ENCODE measurements around the gene NCKAP5. TPM values are rescaled to one million over a fixed set of nuclear protein-coding genes. Genes with fewer than 3 reads are reported as not detected.

Gene NCKAP5
- total and polyA plus RNA-seq, 7 experiments from 2014 or later, result 0.12 TPM; not detected in 6

DNA sequence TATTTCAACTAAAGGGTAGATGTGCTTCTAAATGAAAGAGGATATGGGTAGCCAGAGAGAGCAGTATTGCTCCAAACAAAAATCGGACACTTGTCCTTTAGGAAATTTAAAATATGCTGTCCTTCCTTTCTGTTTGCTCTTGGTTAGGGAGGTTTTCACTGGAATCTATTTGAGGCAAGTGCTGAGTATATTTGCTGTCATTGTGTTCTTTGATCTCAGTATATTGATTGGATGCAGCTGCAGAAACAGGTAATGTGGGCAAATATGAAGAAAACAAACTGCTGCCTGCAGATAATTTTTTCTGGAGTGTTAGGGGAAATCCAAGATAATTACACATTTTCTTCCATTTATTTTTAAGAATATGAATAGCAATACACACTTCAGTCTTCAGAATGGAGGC, 410.2 kb downstream of the NCKAP5 start:
- no peaks in the 10 kb centered on the region for H3K9me3 ChIP-seq (ENCODE audit: control insufficient read depth in 2 of 3, low read length in 3 of 3)
- ChIA-PET CTCF (no interaction called here), POLR2A (no interaction called here)
- ATAC-seq (no peak), DNase-seq (no peak)
- H3K4me1 ChIP-seq (ENCODE audit: control insufficient read depth in 2 of 2, insufficient read depth in 2 of 2, low read length in 2 of 2), result no peaks in the 10 kb centered on the region
- H3K27ac ChIP-seq (ENCODE audit: low read depth, low read length), result no peak overlapping the region
- H3K27ac Mint-ChIP-seq, result no peak overlapping the region
- H3K27me3 Mint-ChIP-seq, result no peaks in the 10 kb centered on the region
- H3K36me3 ChIP-seq (ENCODE audit: control insufficient read depth in 2 of 3, insufficient read depth in 3 of 3, low read length in 3 of 3), result no peaks in the 10 kb centered on the region
- no peaks in the 10 kb centered on the region for H3K4me1 Mint-ChIP-seq
- intact Hi-C loops (cut with micrococcal nuclease), result no loop called here
- peaks cover 0 to 5% (median 0%) of the 10 kb centered on the region in 5 donors for H3K36me3 Mint-ChIP-seq
- H3K27me3 ChIP-seq (ENCODE audit: control insufficient read depth in 2 of 2, insufficient read depth in 2 of 2, low read length in 2 of 2), result no peaks in the 10 kb centered on the region
- no peak overlapping the region for H3K4me3 Mint-ChIP-seq
- H3K9me3 Mint-ChIP-seq, result peaks cover 0 to 10% (median 0%) of the 10 kb centered on the region in 11 donors
- no peak overlapping the region for H3K4me3 ChIP-seq (ENCODE audit: low read length)

DNA sequence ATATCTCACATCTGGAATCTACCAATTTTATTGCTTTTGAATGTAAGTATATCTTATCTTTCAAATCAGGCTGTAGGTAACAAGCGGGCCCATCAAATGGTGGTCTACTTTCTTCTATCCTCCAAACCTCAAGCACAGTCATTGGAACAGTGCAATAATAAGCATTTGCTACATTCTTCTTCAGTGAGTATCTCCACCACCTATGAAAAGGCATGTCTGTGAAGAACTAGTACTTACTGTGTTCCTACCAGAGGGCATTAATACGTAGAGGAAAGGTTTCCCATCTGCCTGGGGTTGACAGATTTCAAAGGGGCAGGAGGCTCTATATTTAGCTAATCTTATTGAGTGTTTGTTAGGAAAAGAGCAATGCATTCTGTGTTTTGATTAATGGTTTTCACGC, 411.1 kb downstream of the NCKAP5 start:
- Mint-ChIP-seq H3K27me3 (no peaks in the 10 kb centered on the region), H3K36me3 (peaks cover 0 to 5% (median 0%) of the 10 kb centered on the region in 5 donors), H3K4me1 (no peaks in the 10 kb centered on the region), H3K4me3 (no peak overlapping the region), H3K27ac (no peak overlapping the region), H3K9me3 (peaks cover 0 to 10% (median 0%) of the 10 kb centered on the region in 11 donors)
- POLR2A ChIA-PET, result no interaction called here
- H3K4me1 ChIP-seq (ENCODE audit: control insufficient read depth in 2 of 2, insufficient read depth in 2 of 2, low read length in 2 of 2), result no peaks in the 10 kb centered on the region
- no peak for DNase-seq
- no peaks in the 10 kb centered on the region for H3K27me3 ChIP-seq (ENCODE audit: control insufficient read depth in 2 of 2, insufficient read depth in 2 of 2, low read length in 2 of 2)
- no peaks in the 10 kb centered on the region for H3K36me3 ChIP-seq (ENCODE audit: control insufficient read depth in 2 of 3, insufficient read depth in 3 of 3, low read length in 3 of 3)
- intact Hi-C loops (cut with micrococcal nuclease), result no loop called here
- H3K4me3 ChIP-seq (ENCODE audit: low read length), result no peak overlapping the region
- no peak overlapping the region for H3K27ac ChIP-seq (ENCODE audit: low read depth, low read length)
- CTCF ChIA-PET, result no interaction called here
- no peaks in the 10 kb centered on the region for H3K9me3 ChIP-seq (ENCODE audit: control insufficient read depth in 2 of 3, low read length in 3 of 3)
- ATAC-seq, result no peak

DNA sequence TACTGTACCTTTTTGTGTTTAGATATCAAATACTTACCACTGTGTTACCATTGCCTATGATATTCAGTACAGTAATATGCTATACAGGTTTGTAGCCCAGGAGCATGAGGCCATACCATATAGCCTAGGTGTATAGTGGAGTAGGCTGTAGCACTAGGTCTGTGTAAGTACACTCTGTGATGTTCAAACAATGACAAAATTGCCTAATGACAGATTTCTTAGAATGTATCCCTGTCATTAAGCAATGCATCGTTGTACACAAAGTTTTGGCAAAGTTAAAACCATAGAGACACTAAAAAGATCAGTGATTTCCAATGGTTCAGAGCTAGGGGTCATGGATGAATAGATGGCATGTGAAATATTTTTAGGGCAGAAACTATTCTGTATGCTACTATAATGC, 415.5 kb downstream of the NCKAP5 start:
- no peak overlapping the region for H3K4me3 ChIP-seq (ENCODE audit: low read length)
- H3K36me3 ChIP-seq (ENCODE audit: control insufficient read depth in 2 of 3, insufficient read depth in 3 of 3, low read length in 3 of 3), result no peaks in the 10 kb centered on the region
- H3K4me3 Mint-ChIP-seq, result no peak overlapping the region
- no peaks in the 10 kb centered on the region for H3K27me3 ChIP-seq (ENCODE audit: control insufficient read depth in 2 of 2, insufficient read depth in 2 of 2, low read length in 2 of 2)
- H3K27ac ChIP-seq (ENCODE audit: low read depth, low read length), result no peak overlapping the region
- H3K36me3 Mint-ChIP-seq, result peaks cover 0 to 5% (median 0%) of the 10 kb centered on the region in 5 donors
- no peaks in the 10 kb centered on the region for H3K27me3 Mint-ChIP-seq
- no peak for DNase-seq
- H3K4me1 Mint-ChIP-seq, result no peaks in the 10 kb centered on the region
- H3K27ac Mint-ChIP-seq, result no peak overlapping the region
- POLR2A ChIA-PET, result no interaction called here
- H3K9me3 Mint-ChIP-seq, result peaks cover 0 to 14% (median 0%) of the 10 kb centered on the region in 11 donors
- no peak for ATAC-seq
- H3K9me3 ChIP-seq (ENCODE audit: control insufficient read depth in 2 of 3, low read length in 3 of 3), result no peaks in the 10 kb centered on the region
- CTCF ChIA-PET, result no interaction called here
- H3K4me1 ChIP-seq (ENCODE audit: control insufficient read depth in 2 of 2, insufficient read depth in 2 of 2, low read length in 2 of 2), result no peaks in the 10 kb centered on the region
- intact Hi-C loops (cut with micrococcal nuclease), result no loop called here

DNA sequence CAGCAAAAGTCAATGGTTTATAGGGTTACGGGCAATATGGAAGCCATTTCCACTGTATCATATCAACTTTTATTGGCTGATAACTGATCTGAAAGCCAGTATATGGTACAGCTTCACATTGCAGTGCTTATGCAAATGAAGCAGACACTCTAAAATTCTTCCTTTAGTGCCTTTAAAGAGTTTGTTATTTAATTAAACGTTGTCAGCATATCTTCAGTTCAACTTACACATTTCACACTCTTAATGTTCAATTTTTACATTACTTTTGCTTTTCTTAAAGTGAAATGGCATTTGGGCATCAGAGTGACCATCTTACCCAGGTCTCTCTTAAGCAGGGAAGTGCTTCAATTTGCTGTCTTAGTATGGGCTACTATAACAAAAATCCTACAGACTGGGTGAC, 420.1 kb downstream of the NCKAP5 start:
- Mint-ChIP-seq H3K4me1 (no peaks in the 10 kb centered on the region), H3K4me3 (no peak overlapping the region), H3K27me3 (no peaks in the 10 kb centered on the region), H3K36me3 (no peaks in the 10 kb centered on the region), H3K9me3 (peaks cover 0 to 5% (median 0%) of the 10 kb centered on the region in 11 donors), H3K27ac (no peak overlapping the region)
- no peaks in the 10 kb centered on the region for H3K27me3 ChIP-seq (ENCODE audit: control insufficient read depth in 2 of 2, insufficient read depth in 2 of 2, low read length in 2 of 2)
- no peaks in the 10 kb centered on the region for H3K36me3 ChIP-seq (ENCODE audit: control insufficient read depth in 2 of 3, insufficient read depth in 3 of 3, low read length in 3 of 3)
- no peak for DNase-seq
- H3K4me1 ChIP-seq (ENCODE audit: control insufficient read depth in 2 of 2, insufficient read depth in 2 of 2, low read length in 2 of 2), result no peaks in the 10 kb centered on the region
- H3K9me3 ChIP-seq (ENCODE audit: control insufficient read depth in 2 of 3, low read length in 3 of 3), result no peaks in the 10 kb centered on the region
- intact Hi-C loops (cut with micrococcal nuclease), result no loop called here
- no peak overlapping the region for H3K4me3 ChIP-seq (ENCODE audit: low read length)
- no peak overlapping the region for H3K27ac ChIP-seq (ENCODE audit: low read depth, low read length)
- ATAC-seq, result no peak
- CTCF ChIA-PET, result no interaction called here
- POLR2A ChIA-PET, result no interaction called here

DNA sequence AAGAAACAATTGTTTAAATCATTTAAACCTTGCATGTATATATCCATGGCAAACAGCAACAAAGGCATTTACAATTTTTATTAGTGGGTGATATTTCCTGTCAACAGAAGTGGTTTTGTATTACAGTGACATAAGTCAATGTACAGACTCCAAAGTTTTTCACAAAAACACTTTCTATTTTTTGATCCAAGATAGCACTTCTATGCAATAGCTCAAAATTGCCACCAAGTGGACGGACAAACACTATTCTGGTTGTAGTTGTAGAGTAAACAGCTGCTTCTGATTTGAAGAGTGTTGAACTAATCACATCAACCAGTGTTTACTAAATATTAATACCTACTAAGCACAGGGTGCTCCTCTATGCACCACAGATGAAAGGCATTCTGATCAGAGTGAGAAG, 421.4 kb downstream of the NCKAP5 start:
- no peak overlapping the region for H3K27ac ChIP-seq (ENCODE audit: low read depth, low read length)
- H3K36me3 Mint-ChIP-seq, result no peaks in the 10 kb centered on the region
- H3K9me3 Mint-ChIP-seq, result peaks cover 0 to 5% (median 0%) of the 10 kb centered on the region in 11 donors
- CTCF ChIA-PET, result interaction anchor here (0.6 kb wide), 1 partner anchor 62 kb away, joined by 3 read pairs; no protein-coding TSS in a partner anchor
- H3K4me1 Mint-ChIP-seq, result no peaks in the 10 kb centered on the region
- H3K27me3 Mint-ChIP-seq, result no peaks in the 10 kb centered on the region
- POLR2A ChIA-PET, result no interaction called here
- ATAC-seq (no peak), DNase-seq (no peak)
- H3K27me3 ChIP-seq (ENCODE audit: control insufficient read depth in 2 of 2, insufficient read depth in 2 of 2, low read length in 2 of 2), result no peaks in the 10 kb centered on the region
- no peak overlapping the region for H3K27ac Mint-ChIP-seq
- no peaks in the 10 kb centered on the region for H3K4me1 ChIP-seq (ENCODE audit: control insufficient read depth in 2 of 2, insufficient read depth in 2 of 2, low read length in 2 of 2)
- H3K9me3 ChIP-seq (ENCODE audit: control insufficient read depth in 2 of 3, low read length in 3 of 3), result no peaks in the 10 kb centered on the region
- intact Hi-C loops (cut with micrococcal nuclease), result no loop called here
- H3K4me3 ChIP-seq (ENCODE audit: low read length), result no peak overlapping the region
- no peaks in the 10 kb centered on the region for H3K36me3 ChIP-seq (ENCODE audit: control insufficient read depth in 2 of 3, insufficient read depth in 3 of 3, low read length in 3 of 3)
- H3K4me3 Mint-ChIP-seq, result no peak overlapping the region

DNA sequence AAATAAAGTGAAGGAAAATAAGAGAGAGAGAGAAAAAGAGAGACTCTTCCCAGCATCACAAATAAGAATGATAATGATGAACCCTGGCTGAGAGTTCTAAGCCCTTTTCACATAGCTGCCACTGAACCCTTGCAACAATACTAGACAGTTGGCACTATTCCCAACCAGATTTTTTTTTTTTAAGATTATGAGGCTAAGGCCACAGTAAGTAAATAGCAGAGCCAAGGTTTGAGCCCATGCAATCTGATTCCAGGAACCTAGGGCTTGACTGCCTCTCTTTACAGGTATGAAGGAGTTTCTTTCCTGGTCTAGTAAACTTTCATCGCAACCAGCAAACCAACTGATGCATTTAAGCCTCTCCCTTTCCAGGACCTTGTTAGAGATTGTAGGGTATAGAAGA, 424.6 kb downstream of the NCKAP5 start:
- H3K4me1 Mint-ChIP-seq, result no peaks in the 10 kb centered on the region
- no peak for DNase-seq

DNA sequence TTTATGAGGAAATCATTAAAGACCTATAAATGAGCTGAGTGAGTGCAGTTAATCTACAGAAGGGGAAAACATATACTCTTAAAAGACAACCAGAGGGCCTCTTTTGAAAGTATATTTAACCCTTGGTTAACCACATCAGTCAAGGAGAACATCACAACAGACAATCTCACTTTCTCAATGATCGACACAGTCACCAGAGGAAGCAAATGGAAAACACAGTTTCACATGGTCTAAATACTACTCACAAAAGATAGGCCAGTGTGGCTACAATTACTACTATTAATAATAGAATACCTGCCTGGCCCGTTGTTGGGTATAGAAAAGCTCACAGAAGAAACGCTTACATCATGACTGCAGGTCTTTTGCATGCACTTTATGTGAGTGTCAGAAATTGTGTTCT, 426.2 kb downstream of the NCKAP5 start:
- Mint-ChIP-seq H3K27ac (no peak overlapping the region), H3K27me3 (no peaks in the 10 kb centered on the region), H3K36me3 (no peaks in the 10 kb centered on the region), H3K4me3 (no peak overlapping the region), H3K9me3 (peaks cover 0 to 15% (median 2%) of the 10 kb centered on the region in 11 donors), H3K4me1 (no peaks in the 10 kb centered on the region)
- H3K36me3 ChIP-seq (ENCODE audit: control insufficient read depth in 2 of 3, insufficient read depth in 3 of 3, low read length in 3 of 3), result no peaks in the 10 kb centered on the region
- H3K4me1 ChIP-seq (ENCODE audit: control insufficient read depth in 2 of 2, insufficient read depth in 2 of 2, low read length in 2 of 2), result no peaks in the 10 kb centered on the region
- POLR2A ChIA-PET, result no interaction called here
- intact Hi-C loops (cut with micrococcal nuclease), result no loop called here
- H3K4me3 ChIP-seq (ENCODE audit: low read length), result no peak overlapping the region
- ATAC-seq (no peak), DNase-seq (no peak)
- H3K27ac ChIP-seq (ENCODE audit: low read depth, low read length), result no peak overlapping the region
- no peaks in the 10 kb centered on the region for H3K9me3 ChIP-seq (ENCODE audit: control insufficient read depth in 2 of 3, low read length in 3 of 3)
- CTCF ChIA-PET, result no interaction called here
- H3K27me3 ChIP-seq (ENCODE audit: control insufficient read depth in 2 of 2, insufficient read depth in 2 of 2, low read length in 2 of 2), result no peaks in the 10 kb centered on the region

More for the DNA sequence above, 424.6 kb downstream of the NCKAP5 start:
- no peaks in the 10 kb centered on the region for H3K9me3 ChIP-seq (ENCODE audit: control insufficient read depth in 2 of 3, low read length in 3 of 3)
- H3K9me3 Mint-ChIP-seq, result peaks cover 0 to 7% (median 2%) of the 10 kb centered on the region in 11 donors
- no peaks in the 10 kb centered on the region for H3K27me3 Mint-ChIP-seq
- no peak overlapping the region for H3K27ac Mint-ChIP-seq
- ChIA-PET CTCF (no interaction called here), POLR2A (no interaction called here)
- ATAC-seq, result no peak
- no peak overlapping the region for H3K27ac ChIP-seq (ENCODE audit: low read depth, low read length)
- H3K4me1 ChIP-seq (ENCODE audit: control insufficient read depth in 2 of 2, insufficient read depth in 2 of 2, low read length in 2 of 2), result no peaks in the 10 kb centered on the region
- no peaks in the 10 kb centered on the region for H3K36me3 Mint-ChIP-seq
- intact Hi-C loops (cut with micrococcal nuclease), result no loop called here
- H3K4me3 Mint-ChIP-seq, result no peak overlapping the region
- H3K4me3 ChIP-seq (ENCODE audit: low read length), result no peak overlapping the region
- no peaks in the 10 kb centered on the region for H3K36me3 ChIP-seq (ENCODE audit: control insufficient read depth in 2 of 3, insufficient read depth in 3 of 3, low read length in 3 of 3)
- H3K27me3 ChIP-seq (ENCODE audit: control insufficient read depth in 2 of 2, insufficient read depth in 2 of 2, low read length in 2 of 2), result no peaks in the 10 kb centered on the region

Data from naive thymus-derived CD4-positive, alpha-beta T cell (primary cell).